ENCODE results near the gene ELP4. TPM values are rescaled to one million over a fixed set of nuclear protein-coding genes. Genes with fewer than 3 reads are reported as not detected.

The ELP4 gene, protein sequence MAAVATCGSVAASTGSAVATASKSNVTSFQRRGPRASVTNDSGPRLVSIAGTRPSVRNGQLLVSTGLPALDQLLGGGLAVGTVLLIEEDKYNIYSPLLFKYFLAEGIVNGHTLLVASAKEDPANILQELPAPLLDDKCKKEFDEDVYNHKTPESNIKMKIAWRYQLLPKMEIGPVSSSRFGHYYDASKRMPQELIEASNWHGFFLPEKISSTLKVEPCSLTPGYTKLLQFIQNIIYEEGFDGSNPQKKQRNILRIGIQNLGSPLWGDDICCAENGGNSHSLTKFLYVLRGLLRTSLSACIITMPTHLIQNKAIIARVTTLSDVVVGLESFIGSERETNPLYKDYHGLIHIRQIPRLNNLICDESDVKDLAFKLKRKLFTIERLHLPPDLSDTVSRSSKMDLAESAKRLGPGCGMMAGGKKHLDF
- total RNA-seq (18.8 TPM), polyA plus RNA-seq (ENCODE audit: insufficient read depth in 1 of 8, insufficient read length in 8 of 8, low replicate concordance in 1 of 8) (10 to 100 TPM; 12.0 to 16.9 (median 15.2) TPM)
- long read RNA-seq, donor 1, full-length matches to known transcripts = 2 of 2 reads
- long read RNA-seq, donor 1, partial matches to known transcripts = 0 of 2 reads
- long read RNA-seq, donor 1, other reads (novel, unspliced or antisense) = 0 of 2 reads
- long read RNA-seq, donor 2 = 0 reads
- long read RNA-seq, donor 3, full-length matches to known transcripts = 10 of 10 reads
- long read RNA-seq, donor 3, partial matches to known transcripts = 0 of 10 reads
- long read RNA-seq, donor 3, other reads (novel, unspliced or antisense) = 0 of 10 reads
- long read RNA-seq, donor 4, full-length matches to known transcripts = 4 of 4 reads
- long read RNA-seq, donor 4, partial matches to known transcripts = 0 of 4 reads
- long read RNA-seq, donor 4, other reads (novel, unspliced or antisense) = 0 of 4 reads
- long read RNA-seq, donor 5, full-length matches to known transcripts = 6 of 6 reads
- long read RNA-seq, donor 5, partial matches to known transcripts = 0 of 6 reads
- long read RNA-seq, donor 5, other reads (novel, unspliced or antisense) = 0 of 6 reads
- long read RNA-seq, donor 6, full-length matches to known transcripts = 11 of 11 reads
- long read RNA-seq, donor 6, partial matches to known transcripts = 0 of 11 reads
- long read RNA-seq, donor 6, other reads (novel, unspliced or antisense) = 0 of 11 reads
- long read RNA-seq, donor 7, full-length matches to known transcripts = 8 of 8 reads
- long read RNA-seq, donor 7, partial matches to known transcripts = 0 of 8 reads
- long read RNA-seq, donor 7, other reads (novel, unspliced or antisense) = 0 of 8 reads
- long read RNA-seq, donor 8, full-length matches to known transcripts = 4 of 4 reads
- long read RNA-seq, donor 8, partial matches to known transcripts = 0 of 4 reads
- long read RNA-seq, donor 8, other reads (novel, unspliced or antisense) = 0 of 4 reads
- long read RNA-seq, donor 9, full-length matches to known transcripts = 2 of 2 reads
- long read RNA-seq, donor 9, partial matches to known transcripts = 0 of 2 reads
- long read RNA-seq, donor 9, other reads (novel, unspliced or antisense) = 0 of 2 reads
- long read RNA-seq, donor 10, full-length matches to known transcripts = 4 of 4 reads
- long read RNA-seq, donor 10, partial matches to known transcripts = 0 of 4 reads
- long read RNA-seq, donor 10, other reads (novel, unspliced or antisense) = 0 of 4 reads
- long read RNA-seq, donor 11, partial matches to known transcripts = 0 of 4 reads
- long read RNA-seq, donor 11, other reads (novel, unspliced or antisense) = 0 of 4 reads

DNA sequence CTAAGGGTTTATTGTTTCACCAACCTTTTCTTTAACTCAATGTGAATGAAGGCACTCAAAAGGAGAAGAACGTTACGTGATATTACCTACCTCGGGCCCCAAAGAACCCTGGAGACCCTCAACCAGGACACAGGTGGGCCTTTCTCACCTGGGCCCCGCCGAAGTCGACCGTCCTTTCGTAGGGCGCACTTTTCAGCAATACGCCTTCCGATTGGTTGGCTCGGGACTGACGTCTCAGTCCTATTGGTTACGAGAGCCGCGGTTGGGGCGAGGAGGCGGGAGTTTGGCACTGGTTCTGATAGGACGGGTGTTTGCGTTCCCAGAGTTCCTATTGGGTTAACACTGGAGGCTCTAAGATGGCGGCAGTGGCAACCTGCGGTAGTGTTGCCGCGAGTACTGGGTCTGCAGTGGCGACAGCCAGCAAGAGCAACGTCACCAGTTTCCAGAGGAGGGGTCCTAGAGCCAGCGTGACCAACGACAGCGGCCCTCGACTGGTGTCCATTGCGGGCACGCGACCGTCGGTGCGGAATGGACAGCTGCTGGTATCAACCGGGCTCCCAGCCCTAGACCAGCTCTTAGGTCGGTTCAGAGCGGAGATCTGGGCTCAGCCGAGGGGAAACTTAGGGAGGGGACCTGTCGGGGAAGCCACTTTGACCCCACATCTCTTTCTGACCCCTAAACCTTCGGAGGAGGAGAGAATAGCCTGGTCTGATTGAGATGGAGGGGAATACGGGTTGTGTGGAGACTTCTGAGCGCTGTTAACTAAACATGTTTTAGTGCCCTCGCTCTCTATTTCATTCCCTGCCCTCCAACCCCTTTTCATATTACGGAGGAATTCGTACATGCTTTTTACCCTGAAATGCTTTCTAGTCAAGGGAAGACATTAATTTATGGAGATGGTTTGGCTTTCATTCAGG is at the start of gene ELP4, which contains the start of gene IMMP1L:
Gene ELP4 (plus strand): TSS at position 339 of the 917 bp plus-strand sequence. CDS start 18 bp downstream, at position 357.
Gene IMMP1L (minus strand): TSS at position 194 of the 917 bp plus-strand sequence. CDS start 46,346 bp downstream, outside the sequence.
- WGBS (ENCODE audit: insufficient coverage) = under 1% methylated on average over 34 of the region's 47 CpGs
- Histone ChIP-seq H3K27me3 (ENCODE audit: control insufficient read depth, insufficient read depth, low read length) (no peaks in the 10 kb centered on the region), H3K36me3 (ENCODE audit: control insufficient read depth, insufficient read depth, low read length) (peaks cover 3% of the 10 kb centered on the region), H3K4me1 (ENCODE audit: control insufficient read depth, insufficient read depth, low read length) (no peaks in the 10 kb centered on the region), H3K9me3 (replicated peaks; ENCODE audit: control insufficient read depth, low read depth, low read length) (no peaks in the 10 kb centered on the region), H3K27ac (ENCODE audit: low read length) (peak within 1 kb of the TSS; percentile 91), H3K4me3 (ENCODE audit: low read length) (peak within 1 kb of the TSS; percentile 73)
- DNase-seq = peak; percentile 99

DNA sequence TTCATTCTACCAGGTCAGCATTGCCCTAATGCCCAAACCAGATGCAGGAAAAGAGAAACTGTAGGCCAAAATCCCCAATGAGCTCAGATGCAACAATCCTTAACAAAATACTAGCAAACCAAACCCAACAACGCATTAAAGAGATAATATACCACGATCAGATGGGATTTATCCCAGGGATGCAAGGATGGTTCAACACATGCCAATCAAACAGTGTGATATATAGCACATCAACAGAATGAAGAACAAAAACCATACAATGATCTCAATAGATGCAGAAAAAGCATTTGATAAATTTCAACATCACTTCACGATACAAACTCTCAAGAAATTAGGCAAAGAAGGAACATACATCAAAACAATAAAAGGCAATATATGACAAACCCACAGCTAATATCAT is 45.1 kb upstream of the ELP4 start:
- 100% methylated on average over 2 of the region's 3 CpGs for WGBS (ENCODE audit: insufficient coverage)

DNA sequence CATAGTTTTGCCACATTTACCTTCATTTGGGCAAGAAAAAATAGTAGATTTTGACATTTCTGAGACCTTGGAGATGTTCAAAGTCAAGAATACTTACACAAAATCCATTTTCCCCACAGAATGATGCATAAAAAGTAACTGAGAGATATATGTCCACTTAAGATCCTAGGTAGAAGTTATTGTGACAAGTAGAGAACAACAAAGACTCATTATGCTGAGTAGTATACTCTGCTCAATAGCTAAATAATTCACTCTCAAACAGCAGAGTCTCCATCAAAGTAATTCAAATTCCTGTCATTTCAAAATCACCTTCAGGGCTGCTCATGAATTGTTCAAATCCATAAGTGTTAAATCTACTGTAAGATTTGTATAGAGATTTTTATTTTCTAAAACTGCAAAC is 35.5 kb upstream of the ELP4 start:
- Histone ChIP-seq H3K4me3 (ENCODE audit: low read length) (no peak overlapping the region), H3K9me3 (replicated peaks; ENCODE audit: control insufficient read depth, low read depth, low read length) (no peaks in the 10 kb centered on the region), H3K36me3 (ENCODE audit: control insufficient read depth, insufficient read depth, low read length) (no peaks in the 10 kb centered on the region), H3K27me3 (ENCODE audit: control insufficient read depth, insufficient read depth, low read length) (no peaks in the 10 kb centered on the region), H3K27ac (ENCODE audit: low read length) (no peak overlapping the region), H3K4me1 (ENCODE audit: control insufficient read depth, insufficient read depth, low read length) (no peaks in the 10 kb centered on the region)
- no peak for DNase-seq

More for the DNA sequence above, 45.1 kb upstream of the ELP4 start:
- Histone ChIP-seq H3K27me3 (ENCODE audit: control insufficient read depth, insufficient read depth, low read length) (no peaks in the 10 kb centered on the region), H3K27ac (ENCODE audit: low read length) (no peak overlapping the region), H3K9me3 (replicated peaks; ENCODE audit: control insufficient read depth, low read depth, low read length) (peaks cover 9% of the 10 kb centered on the region), H3K36me3 (ENCODE audit: control insufficient read depth, insufficient read depth, low read length) (no peaks in the 10 kb centered on the region), H3K4me3 (ENCODE audit: low read length) (no peak overlapping the region), H3K4me1 (ENCODE audit: control insufficient read depth, insufficient read depth, low read length) (no peaks in the 10 kb centered on the region)
- DNase-seq = no peak

DNA sequence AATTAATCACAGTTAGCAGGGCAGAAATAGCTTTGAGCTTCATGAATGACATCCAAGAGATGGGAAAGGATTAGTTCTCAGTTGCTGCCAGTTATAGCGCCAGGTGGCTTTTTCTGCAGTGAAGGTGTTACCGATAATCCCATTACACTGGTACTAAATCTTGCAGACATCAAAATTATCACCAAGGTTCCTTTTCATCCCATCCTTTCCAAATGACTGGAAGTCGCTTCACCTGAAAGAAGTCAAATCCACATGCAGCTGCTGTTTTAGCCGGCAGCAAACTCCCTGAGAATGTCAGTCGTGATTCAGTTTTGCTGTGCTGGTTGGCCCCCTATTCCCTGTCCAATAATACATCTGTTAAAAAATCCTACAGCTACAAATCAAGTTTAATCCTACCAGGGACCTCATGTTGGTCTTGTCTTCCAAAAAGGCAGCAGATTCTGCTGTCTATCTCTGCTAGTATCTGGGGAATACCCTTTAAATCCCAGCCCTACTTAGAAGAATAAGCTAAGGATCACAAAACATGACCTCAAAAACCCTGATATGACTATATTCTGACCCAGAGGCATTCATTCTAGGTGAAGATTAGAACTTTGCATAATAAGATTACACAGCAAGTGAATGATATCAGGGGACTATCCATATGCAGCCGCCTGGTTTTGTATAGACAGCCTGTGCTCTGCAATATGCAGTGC is 31.9 kb upstream of the ELP4 start:
- WGBS (ENCODE audit: insufficient coverage) = 57% methylated on average over 5 of the region's 6 CpGs
- H3K9me3 ChIP-seq (replicated peaks; ENCODE audit: control insufficient read depth, low read depth, low read length) = no peaks in the 10 kb centered on the region
- peak; percentile 1 for DNase-seq
- H3K27ac ChIP-seq (ENCODE audit: low read length) = no peak overlapping the region
- no peaks in the 10 kb centered on the region for H3K36me3 ChIP-seq (ENCODE audit: control insufficient read depth, insufficient read depth, low read length)
- H3K4me1 ChIP-seq (ENCODE audit: control insufficient read depth, insufficient read depth, low read length) = no peaks in the 10 kb centered on the region
- no peaks in the 10 kb centered on the region for H3K27me3 ChIP-seq (ENCODE audit: control insufficient read depth, insufficient read depth, low read length)
- no peak overlapping the region for H3K4me3 ChIP-seq (ENCODE audit: low read length)

DNA sequence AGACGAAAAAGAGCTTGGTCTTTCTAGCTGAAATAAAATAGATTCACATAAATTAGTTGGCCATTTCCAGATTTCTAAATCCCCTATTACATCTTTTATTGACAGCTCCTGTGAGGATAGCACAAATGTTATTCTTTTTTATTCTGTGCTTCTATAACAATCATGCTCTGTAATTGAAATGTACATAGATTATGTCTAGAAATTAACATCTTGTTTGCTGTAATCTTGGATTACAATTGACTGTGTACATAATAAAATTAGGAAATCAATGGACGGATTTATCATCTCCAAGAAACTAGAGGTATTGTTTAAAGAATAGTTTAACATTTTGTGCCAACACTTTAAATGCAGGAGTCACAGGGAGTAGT is 31.4 kb upstream of the ELP4 start:
- Histone ChIP-seq H3K9me3 (replicated peaks; ENCODE audit: control insufficient read depth, low read depth, low read length) (no peaks in the 10 kb centered on the region), H3K36me3 (ENCODE audit: control insufficient read depth, insufficient read depth, low read length) (no peaks in the 10 kb centered on the region), H3K4me3 (ENCODE audit: low read length) (no peak overlapping the region), H3K4me1 (ENCODE audit: control insufficient read depth, insufficient read depth, low read length) (no peaks in the 10 kb centered on the region), H3K27me3 (ENCODE audit: control insufficient read depth, insufficient read depth, low read length) (no peaks in the 10 kb centered on the region), H3K27ac (ENCODE audit: low read length) (no peak overlapping the region)
- DNase-seq = no peak
- no CpG with 5 or more reads among the region's 2 CpGs for WGBS (ENCODE audit: insufficient coverage)

DNA sequence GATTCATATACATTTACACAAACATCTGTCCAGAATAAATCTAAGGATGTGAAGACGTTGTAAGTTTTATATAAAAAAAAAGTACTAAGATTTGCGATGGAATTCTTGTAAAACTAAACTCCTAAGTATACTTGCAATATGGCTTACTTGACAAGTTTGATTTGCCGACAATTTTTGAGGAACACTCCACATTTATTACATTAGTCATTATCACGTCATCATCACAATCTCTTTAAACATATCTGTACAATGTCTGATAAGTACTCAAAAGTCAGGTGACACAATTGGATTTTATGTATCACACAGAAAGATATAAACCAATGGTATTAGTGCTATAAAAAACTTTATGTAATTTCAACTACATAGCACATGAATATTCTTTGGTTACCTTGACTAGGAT is 30.5 kb upstream of the ELP4 start:
- no peak for DNase-seq

DNA sequence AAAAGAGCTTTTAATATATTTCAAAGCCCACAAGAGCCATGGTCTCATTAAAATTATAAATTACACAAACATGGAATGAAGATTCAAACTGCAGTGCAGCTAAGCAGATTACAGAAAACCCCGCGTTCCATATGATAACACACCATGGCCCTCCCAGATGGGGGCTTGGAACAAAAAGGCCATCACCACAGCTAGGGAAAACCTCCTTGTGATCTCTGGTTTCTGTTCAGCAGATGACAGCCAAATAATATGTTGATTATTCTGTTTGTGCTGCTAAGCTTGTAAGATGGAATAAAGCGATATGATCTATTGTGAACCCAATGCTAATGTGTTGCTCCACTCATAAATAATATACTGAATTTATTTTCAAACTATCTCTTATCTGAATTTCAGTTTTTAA is 28.6 kb upstream of the ELP4 start:
- WGBS (ENCODE audit: insufficient coverage) = no CpG with 5 or more reads among the region's 3 CpGs
- no peaks in the 10 kb centered on the region for H3K27me3 ChIP-seq (ENCODE audit: control insufficient read depth, insufficient read depth, low read length)
- no peak for DNase-seq
- H3K9me3 ChIP-seq (replicated peaks; ENCODE audit: control insufficient read depth, low read depth, low read length) = no peaks in the 10 kb centered on the region
- H3K27ac ChIP-seq (ENCODE audit: low read length) = no peak overlapping the region
- H3K4me3 ChIP-seq (ENCODE audit: low read length) = no peak overlapping the region
- H3K4me1 ChIP-seq (ENCODE audit: control insufficient read depth, insufficient read depth, low read length) = no peaks in the 10 kb centered on the region
- H3K36me3 ChIP-seq (ENCODE audit: control insufficient read depth, insufficient read depth, low read length) = no peaks in the 10 kb centered on the region

More for the DNA sequence above, 30.5 kb upstream of the ELP4 start:
- no peaks in the 10 kb centered on the region for H3K27me3 ChIP-seq (ENCODE audit: control insufficient read depth, insufficient read depth, low read length)
- H3K36me3 ChIP-seq (ENCODE audit: control insufficient read depth, insufficient read depth, low read length) = no peaks in the 10 kb centered on the region
- H3K27ac ChIP-seq (ENCODE audit: low read length) = no peak overlapping the region
- no CpG with 5 or more reads among the region's 4 CpGs for WGBS (ENCODE audit: insufficient coverage)
- H3K9me3 ChIP-seq (replicated peaks; ENCODE audit: control insufficient read depth, low read depth, low read length) = no peaks in the 10 kb centered on the region
- no peaks in the 10 kb centered on the region for H3K4me1 ChIP-seq (ENCODE audit: control insufficient read depth, insufficient read depth, low read length)
- no peak overlapping the region for H3K4me3 ChIP-seq (ENCODE audit: low read length)

DNA sequence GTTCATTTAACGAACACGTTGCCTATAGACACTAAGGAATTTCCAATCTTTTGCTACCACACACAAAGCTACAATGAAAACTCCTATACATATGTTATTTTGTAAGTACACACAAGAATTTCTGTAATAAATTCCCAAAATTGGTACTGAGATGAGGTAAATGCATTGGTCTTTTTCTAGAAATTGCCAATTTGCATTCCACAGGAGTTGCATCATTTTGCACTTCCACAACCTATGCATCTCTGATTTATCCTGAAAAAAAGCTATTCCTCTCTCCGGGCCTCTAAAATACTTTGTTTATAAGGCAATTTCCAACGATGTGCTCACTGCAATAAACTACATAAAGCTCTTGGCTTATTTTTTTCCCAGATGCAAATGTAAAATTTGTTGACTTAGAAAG is 25.1 kb upstream of the ELP4 start:
- DNase-seq = no peak
- no peaks in the 10 kb centered on the region for H3K36me3 ChIP-seq (ENCODE audit: control insufficient read depth, insufficient read depth, low read length)
- H3K4me3 ChIP-seq (ENCODE audit: low read length) = no peak overlapping the region
- no peaks in the 10 kb centered on the region for H3K9me3 ChIP-seq (replicated peaks; ENCODE audit: control insufficient read depth, low read depth, low read length)
- no peak overlapping the region for H3K27ac ChIP-seq (ENCODE audit: low read length)
- no peaks in the 10 kb centered on the region for H3K27me3 ChIP-seq (ENCODE audit: control insufficient read depth, insufficient read depth, low read length)
- no CpG with 5 or more reads among the region's 4 CpGs for WGBS (ENCODE audit: insufficient coverage)
- no peaks in the 10 kb centered on the region for H3K4me1 ChIP-seq (ENCODE audit: control insufficient read depth, insufficient read depth, low read length)

All from muscle of leg (tissue), 16 donors.